NCI-H69 (cell line): ENCODE measurements around the gene RPTOR.

Source experiments
- DNase-seq: peaks from one replicate; lab custom pipeline; 2025; lab: John Stamatoyannopoulos, UW

The RPTOR gene

GRCh38 chr17:80998748-80999535 lies 454.3 kb downstream of the RPTOR start:
- no peak for DNase-seq

- DNase-seq: no peak
Observed at GRCh38 chr17:80999536-81000333, 455.1 kb downstream of the RPTOR start.

- DNase-seq: no peak
Observed at GRCh38 chr17:81000334-81000630, 455.6 kb downstream of the RPTOR start.

GRCh38 chr17:81000631-81001357 lies 456.2 kb downstream of the RPTOR start:
- DNase-seq: no peak

- DNase-seq: no peak
Observed at GRCh38 chr17:81002013-81002384, 457.4 kb downstream of the RPTOR start.

GRCh38 chr17:81002409-81003361 lies 458.0 kb downstream of the RPTOR start:
- peak; percentile 92 for DNase-seq

- DNase-seq: peak; percentile 75
Observed at GRCh38 chr17:81003711-81004475, 459.3 kb downstream of the RPTOR start.

- no peak for DNase-seq
Observed at GRCh38 chr17:81006891-81007290, 462.3 kb downstream of the RPTOR start.

GRCh38 chr17:81008140-81008539 lies 463.5 kb downstream of the RPTOR start:
- DNase-seq: no peak

- no peak for DNase-seq
Observed at GRCh38 chr17:81009136-81009535, 464.5 kb downstream of the RPTOR start.

GRCh38 chr17:81010935-81011334 lies 466.3 kb downstream of the RPTOR start:
- DNase-seq: no peak

GRCh38 chr17:81011951-81012350 lies 467.3 kb downstream of the RPTOR start:
- no peak for DNase-seq

- DNase-seq: no peak
Observed at GRCh38 chr17:81012574-81013447, 468.2 kb downstream of the RPTOR start.

GRCh38 chr17:81013642-81014041 lies 469.0 kb downstream of the RPTOR start:
- DNase-seq: no peak

GRCh38 chr17:81015136-81015535 lies 470.5 kb downstream of the RPTOR start:
- DNase-seq: no peak
